SK-N-SH (cell line): Measurements from ENCODE around the gene ELMO1. TPM values are rescaled to one million over a fixed set of nuclear protein-coding genes. Genes with fewer than 3 reads are reported as not detected.

Experiments
- CTCF ChIA-PET: fragments of 300-600, 350-600 bp; formaldehyde crosslinking; extraction: SDS; loops from one replicate; lab custom pipeline; 2021; lab: Yijun Ruan, JAX
- POLR2A ChIA-PET: fragments of 350-600 bp; sonication (Branson Sonifier 250); formaldehyde crosslinking; extraction: SDS; loops from one replicate; lab custom pipeline; 2020; ENCODE audit warnings: antibody characterized with exemption, inconsistent platforms; lab: Yijun Ruan, JAX
- DNase-seq: peaks from one replicate; pipeline ENCODE4 v3.0.0; 2012
- H2AFZ ChIP-seq: fragments of 200-600 bp; sonication (generic); 2 replicates; pipeline ENCODE4 v1.8.1; 2016; ENCODE audit warnings: antibody characterized with exemption, mild to moderate bottlenecking, low read depth
- H3F3A ChIP-seq: fragments of 200-600 bp; sonication (generic); replicated peaks from 2 replicates; pipeline ENCODE3; 2016; ENCODE audit warnings: antibody characterized with exemption, mild to moderate bottlenecking; ENCODE audit not compliant: insufficient read depth
- H3K27ac ChIP-seq, 2 experiments: fragments of 200-500 bp in 1 of 2; fragments of 200-600 bp in 1 of 2; sonication (Bioruptor generic) in 1 of 2; sonication (generic), shearing (Covaris generic) in 1 of 2; 2 replicates each; pipeline versions ENCODE4 v1.5.1 to v1.6.1; 2014 to 2016; ENCODE audit warnings: low read depth in 2 of 2, inconsistent platforms in 1 of 2, low read length in 1 of 2, mild to moderate bottlenecking in 1 of 2, mixed read lengths in 1 of 2
- H3K27me3 ChIP-seq: fragments of 200-600 bp; sonication (generic), shearing (Covaris generic); 2 replicates; pipeline ENCODE4 v1.6.1; 2016; ENCODE audit warnings: mixed run types; ENCODE audit not compliant: insufficient read depth
- H3K36me3 ChIP-seq, 2 experiments: fragments of 200-500 bp in 1 of 2; fragments of 200-600 bp in 1 of 2; sonication (Bioruptor generic) in 1 of 2; sonication (generic) in 1 of 2; replicated peaks in 1 of 2; 2 replicates each; pipeline versions ENCODE3 to v1.5.1; 2014 to 2016; ENCODE audit warnings: low read length in 1 of 2, mild to moderate bottlenecking in 1 of 2; ENCODE audit not compliant: insufficient read depth in 2 of 2, control insufficient read depth in 1 of 2
- H3K4me1 ChIP-seq, 2 experiments: fragments of 200-500 bp in 1 of 2; fragments of 200-600 bp in 1 of 2; sonication (Bioruptor generic) in 1 of 2; sonication (generic), shearing (Covaris generic) in 1 of 2; 2 replicates each; pipeline versions ENCODE4 v1.5.1 to v1.6.1; 2014 to 2016; ENCODE audit warnings: low read depth in 1 of 2, low read length in 1 of 2, mixed run types in 1 of 2; ENCODE audit not compliant: insufficient read depth in 2 of 2, control insufficient read depth in 1 of 2
- H3K4me2 ChIP-seq: fragments of 200-600 bp; sonication (generic), shearing (Covaris generic); 2 replicates; pipeline ENCODE4 v1.6.1; 2017; ENCODE audit warnings: mixed run types
- H3K4me3 ChIP-seq, 2 experiments: fragments of 200-500 bp in 1 of 2; fragments of 200-600 bp in 1 of 2; sonication (Bioruptor generic) in 1 of 2; sonication (generic), shearing (Covaris generic) in 1 of 2; 2 replicates each; pipeline versions ENCODE4 v1.5.1 to v1.8.1; 2014 to 2016; ENCODE audit warnings: low read depth in 2 of 2, inconsistent platforms in 1 of 2, low read length in 1 of 2, mild to moderate bottlenecking in 1 of 2, mixed read lengths in 1 of 2, moderate library complexity in 1 of 2
- H3K79me2 ChIP-seq: fragments of 200-600 bp; sonication (generic); 2 replicates; pipeline ENCODE4 v1.8.1; 2017; ENCODE audit warnings: mild to moderate bottlenecking; ENCODE audit not compliant: insufficient read depth
- H3K9ac ChIP-seq: fragments of 200-600 bp; sonication (generic); 2 replicates; pipeline ENCODE4 v1.6.1; 2017; ENCODE audit warnings: mixed run types
- H3K9me2 ChIP-seq: fragments of 200-600 bp; sonication (generic); 2 replicates; pipeline ENCODE4 v1.6.1; 2017; ENCODE audit warnings: mixed run types
- H3K9me3 ChIP-seq: fragments of 200-600 bp; sonication (generic); 2 replicates; pipeline ENCODE4 v1.6.1; 2017; ENCODE audit warnings: mixed run types, mild to moderate bottlenecking, moderate library complexity
- H4K20me1 ChIP-seq: fragments of 200-600 bp; sonication (generic); 2 replicates; pipeline ENCODE4 v1.6.1; 2017; ENCODE audit warnings: mild to moderate bottlenecking, mixed run types; ENCODE audit not compliant: insufficient read depth
- ELF1 ChIP-seq: IDR thresholded peaks from 2 replicates; pipeline ENCODE4 v1.4.0; 2012
- EP300 ChIP-seq, 2 experiments: IDR thresholded peaks; 2 replicates each; pipeline versions ENCODE4 v1.4.0 to v1.6.1; 2012; ENCODE audit warnings: borderline replicate concordance in 1 of 2, low read depth in 1 of 2, low read length in 1 of 2
- EZH2phosphoT487 ChIP-seq: fragments of 200-600 bp; sonication (generic); IDR thresholded peaks from 2 replicates; pipeline ENCODE4 v1.6.1; 2017; ENCODE audit warnings: low read depth, mixed run types, mild to moderate bottlenecking, antibody characterized with exemption, moderate library complexity, borderline replicate concordance
- FOSL2 ChIP-seq: IDR thresholded peaks from 2 replicates; pipeline ENCODE4 v1.4.0; 2012; ENCODE audit warnings: low read depth, mild to moderate bottlenecking, moderate library complexity, borderline replicate concordance
- FOXM1 ChIP-seq: IDR thresholded peaks from 2 replicates; pipeline ENCODE4 v1.4.0; 2012; ENCODE audit warnings: low read depth, mild to moderate bottlenecking
- IRF3 ChIP-seq: fragments of 150-350 bp; IDR thresholded peaks from 2 replicates; pipeline ENCODE4 v1.6.1; 2016; ENCODE audit warnings: mild to moderate bottlenecking, low read depth, low read length
- NFIC ChIP-seq: IDR thresholded peaks from 2 replicates; pipeline ENCODE4 v1.4.0; 2012; ENCODE audit warnings: borderline replicate concordance
- NRF1 ChIP-seq: IDR thresholded peaks from 2 replicates; pipeline ENCODE4 v1.6.1; 2012; ENCODE audit warnings: low read depth, mild to moderate bottlenecking, low read length
- POLR2AphosphoS5 ChIP-seq: IDR thresholded peaks from 2 replicates; pipeline ENCODE4 v1.6.1; 2012; ENCODE audit warnings: low read depth, low read length
- RAD21 ChIP-seq: IDR thresholded peaks from 2 replicates; pipeline ENCODE4 v1.6.1; 2012; ENCODE audit warnings: mild to moderate bottlenecking, low read length
- RCOR1 ChIP-seq: fragments of 150-350 bp; IDR thresholded peaks from 2 replicates; pipeline ENCODE4 v1.6.1; 2017; ENCODE audit warnings: antibody characterized with exemption, low read length
- REST ChIP-seq: IDR thresholded peaks from 2 replicates; pipeline ENCODE4 v1.6.1; 2012; ENCODE audit warnings: mild to moderate bottlenecking, low read depth, low read length, moderate library complexity
- RFX5 ChIP-seq: IDR thresholded peaks from 2 replicates; pipeline ENCODE4 v1.6.1; 2012; ENCODE audit warnings: mild to moderate bottlenecking, improper control_type of control experiment, low read length
- RXRA ChIP-seq: IDR thresholded peaks from 2 replicates; pipeline ENCODE4 v1.4.0; 2012; ENCODE audit warnings: low read depth, mild to moderate bottlenecking, borderline replicate concordance
- SIN3A ChIP-seq: IDR thresholded peaks from 2 replicates; pipeline ENCODE4 v1.6.1; 2012; ENCODE audit warnings: low read depth, mild to moderate bottlenecking, low read length, moderate library complexity, borderline replicate concordance
- TCF12 ChIP-seq: IDR thresholded peaks from 2 replicates; pipeline ENCODE4 v1.4.0; 2012
- WGBS: methylation state at CpG from one replicate; pipeline ENCODE4 v1.1.6; 2017; ENCODE audit warnings: low lambda C conversion rate; 5-methylcytosine and 5-hydroxymethylcytosine counted together
- polyA plus RNA-seq, 3 experiments: library from polyadenylated mRNA; depleted of rRNA; stranded (reverse); fragments of >200 nt; gene quantifications; 2 replicates each; pipeline ENCODE4 v1.2.3, GENCODE V29; 2012
- TF ChIP-seq, protein P1 (sequence below): IDR thresholded peaks from 2 replicates; pipeline ENCODE4 v1.4.0; 2012; ENCODE audit warnings: low read depth
- TF ChIP-seq, protein P2 (sequence below): IDR thresholded peaks from 2 replicates; pipeline ENCODE4 v1.4.0; 2012; ENCODE audit warnings: low read depth, borderline replicate concordance
- TF ChIP-seq, protein P3 (sequence below): fragments of 200-600 bp; sonication (generic); IDR thresholded peaks from 2 replicates; pipeline ENCODE4 v1.6.1; 2017; ENCODE audit warnings: antibody characterized with exemption, mild to moderate bottlenecking, moderate library complexity
- TF ChIP-seq, protein P4 (sequence below): IDR thresholded peaks from 2 replicates; pipeline ENCODE4; 2012

The ELMO1 gene
- polyA plus RNA-seq, 1 of the 3 experiments (the other 2 are of a cell fraction), result 0.64 TPM

GRCh38 chr7:37312608-37313007, 136.1 kb downstream of the ELMO1 start:
- Histone ChIP-seq H3K27ac (no peak overlapping the region), H3K4me2 (no peak overlapping the region), H4K20me1 (no peaks in the 10 kb centered on the region), H2AFZ (no peak overlapping the region), H3F3A (no peaks in the 10 kb centered on the region), H3K79me2 (no peaks in the 10 kb centered on the region), H3K9me2 (no peaks in the 10 kb centered on the region), H3K9ac (no peak overlapping the region), H3K36me3 (no peaks in the 10 kb centered on the region), H3K4me3 (no peak overlapping the region), H3K4me1 (peaks cover 0 to 5% of the 10 kb centered on the region in 2 experiments; a peak in 1 of 4 replicates), H3K9me3 (peaks cover 6% of the 10 kb centered on the region; the same call in 1 of the 2 replicates), H3K27me3 (no peaks in the 10 kb centered on the region)
- ChIA-PET CTCF (no interaction called here), POLR2A (no interaction called here)
- no peak for DNase-seq
- TF ChIP-seq, protein P1, sequence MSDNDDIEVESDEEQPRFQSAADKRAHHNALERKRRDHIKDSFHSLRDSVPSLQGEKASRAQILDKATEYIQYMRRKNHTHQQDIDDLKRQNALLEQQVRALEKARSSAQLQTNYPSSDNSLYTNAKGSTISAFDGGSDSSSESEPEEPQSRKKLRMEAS, result no peak
- TF ChIP-seq RFX5 (no peak), EZH2phosphoT487 (no peak), RAD21 (no peak), ELF1 (no peak), NRF1 (no peak), NFIC (no peak), FOXM1 (no peak), IRF3 (no peak), RXRA (no peak), FOSL2 (no peak), RCOR1 (no peak), REST (no peak), TCF12 (no peak), EP300 (IDR thresholded peaks at IDR 0.05; ENCODE audit: borderline replicate concordance in 1 of 2, low read depth in 1 of 2, low read length in 1 of 2) (no peak), SIN3A (no peak), POLR2AphosphoS5 (no peak)
- TF ChIP-seq, protein P2, sequence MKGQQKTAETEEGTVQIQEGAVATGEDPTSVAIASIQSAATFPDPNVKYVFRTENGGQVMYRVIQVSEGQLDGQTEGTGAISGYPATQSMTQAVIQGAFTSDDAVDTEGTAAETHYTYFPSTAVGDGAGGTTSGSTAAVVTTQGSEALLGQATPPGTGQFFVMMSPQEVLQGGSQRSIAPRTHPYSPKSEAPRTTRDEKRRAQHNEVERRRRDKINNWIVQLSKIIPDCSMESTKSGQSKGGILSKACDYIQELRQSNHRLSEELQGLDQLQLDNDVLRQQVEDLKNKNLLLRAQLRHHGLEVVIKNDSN, result no peak
- TF ChIP-seq, protein P3, sequence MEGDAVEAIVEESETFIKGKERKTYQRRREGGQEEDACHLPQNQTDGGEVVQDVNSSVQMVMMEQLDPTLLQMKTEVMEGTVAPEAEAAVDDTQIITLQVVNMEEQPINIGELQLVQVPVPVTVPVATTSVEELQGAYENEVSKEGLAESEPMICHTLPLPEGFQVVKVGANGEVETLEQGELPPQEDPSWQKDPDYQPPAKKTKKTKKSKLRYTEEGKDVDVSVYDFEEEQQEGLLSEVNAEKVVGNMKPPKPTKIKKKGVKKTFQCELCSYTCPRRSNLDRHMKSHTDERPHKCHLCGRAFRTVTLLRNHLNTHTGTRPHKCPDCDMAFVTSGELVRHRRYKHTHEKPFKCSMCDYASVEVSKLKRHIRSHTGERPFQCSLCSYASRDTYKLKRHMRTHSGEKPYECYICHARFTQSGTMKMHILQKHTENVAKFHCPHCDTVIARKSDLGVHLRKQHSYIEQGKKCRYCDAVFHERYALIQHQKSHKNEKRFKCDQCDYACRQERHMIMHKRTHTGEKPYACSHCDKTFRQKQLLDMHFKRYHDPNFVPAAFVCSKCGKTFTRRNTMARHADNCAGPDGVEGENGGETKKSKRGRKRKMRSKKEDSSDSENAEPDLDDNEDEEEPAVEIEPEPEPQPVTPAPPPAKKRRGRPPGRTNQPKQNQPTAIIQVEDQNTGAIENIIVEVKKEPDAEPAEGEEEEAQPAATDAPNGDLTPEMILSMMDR, result no peak
- TF ChIP-seq, protein P4, sequence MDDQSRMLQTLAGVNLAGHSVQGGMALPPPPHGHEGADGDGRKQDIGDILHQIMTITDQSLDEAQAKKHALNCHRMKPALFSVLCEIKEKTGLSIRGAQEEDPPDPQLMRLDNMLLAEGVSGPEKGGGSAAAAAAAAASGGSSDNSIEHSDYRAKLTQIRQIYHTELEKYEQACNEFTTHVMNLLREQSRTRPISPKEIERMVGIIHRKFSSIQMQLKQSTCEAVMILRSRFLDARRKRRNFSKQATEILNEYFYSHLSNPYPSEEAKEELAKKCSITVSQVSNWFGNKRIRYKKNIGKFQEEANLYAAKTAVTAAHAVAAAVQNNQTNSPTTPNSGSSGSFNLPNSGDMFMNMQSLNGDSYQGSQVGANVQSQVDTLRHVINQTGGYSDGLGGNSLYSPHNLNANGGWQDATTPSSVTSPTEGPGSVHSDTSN, result no peak
- WGBS, result 11% methylated on average over 1 of the region's 1 CpG
